ENCODE measurements around the gene ATG7.

GRCh38 chr3:11371747-11372146, 99.5 kb downstream of the ATG7 start:
- TF ChIP-seq CTCF (IDR thresholded peaks at IDR 0.05): no peak
- TF ChIP-seq EZH2phosphoT487 (IDR thresholded peaks at IDR 0.05): no peak
- TF ChIP-seq EZH2 (IDR thresholded peaks at IDR 0.05): no peak

Measured in neural progenitor cell (in vitro differentiated cells).